Effector CD8-positive, alpha-beta T cell (primary cell): ENCODE data around the gene PLEKHG4B.
"Not testable (repeated sequence)": the region's sequence is repeated elsewhere in the genome, so short reads cannot be mapped to it uniquely, and the experiment has no call there.

Source experiments
- DNase-seq: peaks from one replicate; lab custom pipeline; 2025; lab: John Stamatoyannopoulos, UW

The PLEKHG4B gene

DNA sequence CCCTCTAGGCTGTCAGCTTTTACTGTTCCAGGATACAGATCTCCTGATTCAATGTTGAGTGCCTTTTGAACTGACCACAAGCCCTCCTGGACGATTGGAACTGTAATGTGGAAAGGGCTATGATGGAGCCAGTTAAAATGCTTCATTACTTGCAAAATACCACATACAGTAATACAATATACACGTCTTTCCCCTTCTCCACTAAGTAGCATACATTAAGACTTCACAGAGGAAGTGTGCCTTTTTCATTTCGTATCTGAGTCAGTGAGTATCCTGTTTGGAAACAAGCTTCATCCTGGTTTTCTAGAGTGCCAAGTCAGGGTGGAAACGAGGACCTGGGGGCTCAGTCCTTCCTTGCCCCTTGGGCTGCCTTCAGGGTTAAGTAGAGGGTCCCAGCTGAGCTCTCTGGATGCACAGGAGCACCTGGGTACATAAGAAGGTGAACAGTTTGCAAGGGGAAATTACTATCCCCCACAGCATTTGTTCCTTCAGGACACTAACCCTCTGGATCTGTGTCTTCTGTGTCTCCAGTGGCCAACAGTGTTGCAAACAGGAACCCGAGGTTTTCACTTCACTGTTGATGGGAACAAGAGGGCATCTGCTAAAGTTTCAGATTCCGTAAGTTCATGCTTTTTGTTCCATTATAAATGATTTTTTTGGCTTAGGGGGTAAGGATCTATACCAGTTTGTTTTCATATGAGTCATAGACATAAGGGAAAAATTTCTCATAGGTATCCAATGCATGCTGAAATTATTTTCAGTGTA lies 131.2 kb downstream of the PLEKHG4B start:
- DNase-seq, result not testable (repeated sequence)

DNA sequence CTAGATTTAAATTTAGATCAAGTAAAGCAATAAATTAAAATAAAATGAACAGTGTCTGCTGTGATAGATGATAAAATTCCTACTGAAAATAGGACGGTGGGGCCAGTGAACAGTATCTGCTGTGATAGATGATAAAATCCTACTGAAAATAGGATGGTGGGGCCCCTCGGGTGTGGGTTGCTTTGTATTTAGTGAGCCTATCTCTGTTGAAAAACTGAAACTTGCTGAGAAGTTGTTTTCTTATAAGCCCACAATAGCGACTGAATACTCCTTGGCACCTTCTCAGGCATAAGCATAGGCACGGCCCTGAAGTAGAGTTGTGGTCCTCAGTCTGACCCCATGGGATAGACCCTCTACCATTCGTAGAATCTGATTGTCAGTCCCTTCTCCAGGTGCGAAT lies 131.8 kb downstream of the PLEKHG4B start:
- no peak for DNase-seq

DNA sequence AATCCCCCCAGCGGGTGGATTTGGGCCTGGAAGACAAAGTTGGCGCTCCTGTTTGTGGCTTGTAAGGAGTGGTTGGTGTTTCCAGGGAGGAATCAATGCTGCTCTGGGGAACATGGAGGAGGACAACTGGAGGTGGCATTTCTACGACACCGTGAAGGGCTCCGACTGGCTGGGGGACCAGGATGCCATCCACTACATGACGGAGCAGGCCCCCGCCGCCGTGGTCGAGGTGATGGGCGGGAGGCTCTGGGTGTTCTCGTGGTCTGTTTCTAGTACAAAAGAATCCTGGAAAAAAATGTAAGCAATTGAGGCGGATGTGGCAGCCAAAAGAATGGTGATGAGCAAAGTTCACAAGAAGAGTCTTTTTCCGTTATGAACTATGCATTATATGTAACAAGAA lies 133.4 kb downstream of the PLEKHG4B start:
- no peak for DNase-seq

DNA sequence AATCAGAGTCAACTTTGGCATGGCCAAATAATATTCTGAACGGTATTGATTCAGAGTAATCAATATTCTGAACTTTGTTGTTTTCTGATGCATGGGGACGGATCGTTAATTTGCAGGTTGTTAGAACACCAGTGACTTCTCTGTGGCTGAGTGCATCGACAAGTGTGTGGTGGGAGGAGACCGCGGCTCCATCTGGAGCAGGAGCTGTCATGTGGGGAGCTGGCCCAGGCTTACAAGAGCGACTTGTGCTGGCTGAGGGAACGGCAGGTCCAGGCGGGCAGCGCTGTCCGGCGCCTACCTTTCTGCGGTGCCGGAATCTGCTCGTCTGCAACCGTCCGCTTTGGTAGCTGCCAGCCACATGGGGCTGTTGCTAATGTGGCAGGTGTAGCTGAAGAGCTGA lies 135.4 kb downstream of the PLEKHG4B start:
- DNase-seq, result not testable (repeated sequence)

DNA sequence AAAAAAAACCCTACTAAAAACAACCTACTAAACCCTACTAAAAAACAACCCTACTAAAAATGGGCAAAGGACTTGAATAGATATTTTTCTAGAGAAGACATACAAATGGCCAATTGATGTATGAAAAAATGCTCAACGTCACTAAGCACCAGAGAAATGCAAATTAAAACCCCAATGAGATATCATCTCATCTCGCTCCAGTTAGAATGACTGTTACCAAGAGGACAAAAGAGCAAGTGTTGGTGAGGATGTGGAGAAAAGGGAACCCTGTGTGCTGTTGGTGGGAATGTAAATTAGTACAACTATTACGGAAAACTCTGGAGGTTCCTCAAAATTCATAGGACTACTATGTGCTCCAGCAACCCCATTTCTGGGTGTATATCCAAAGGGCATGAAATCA lies 136.9 kb downstream of the PLEKHG4B start:
- DNase-seq, result no peak

DNA sequence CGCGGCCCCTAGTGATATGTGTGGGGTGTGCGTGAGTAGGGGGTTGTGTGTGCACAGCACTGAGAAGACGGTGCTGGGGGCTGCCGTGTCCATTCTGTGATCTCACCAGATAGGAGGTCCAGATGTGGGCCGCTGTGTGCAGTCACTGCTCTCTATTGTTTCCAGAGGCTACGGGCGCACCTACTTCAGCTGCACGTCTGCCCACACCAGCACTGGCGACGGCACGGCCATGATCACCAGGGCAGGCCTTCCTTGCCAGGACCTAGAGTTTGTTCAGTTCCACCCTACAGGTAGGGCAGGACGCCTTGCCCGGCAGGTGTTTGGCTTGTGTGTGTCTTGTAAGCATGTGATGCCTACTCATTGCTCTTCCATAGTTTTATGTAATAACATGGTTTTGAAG lies 138.7 kb downstream of the PLEKHG4B start:
- no peak for DNase-seq

DNA sequence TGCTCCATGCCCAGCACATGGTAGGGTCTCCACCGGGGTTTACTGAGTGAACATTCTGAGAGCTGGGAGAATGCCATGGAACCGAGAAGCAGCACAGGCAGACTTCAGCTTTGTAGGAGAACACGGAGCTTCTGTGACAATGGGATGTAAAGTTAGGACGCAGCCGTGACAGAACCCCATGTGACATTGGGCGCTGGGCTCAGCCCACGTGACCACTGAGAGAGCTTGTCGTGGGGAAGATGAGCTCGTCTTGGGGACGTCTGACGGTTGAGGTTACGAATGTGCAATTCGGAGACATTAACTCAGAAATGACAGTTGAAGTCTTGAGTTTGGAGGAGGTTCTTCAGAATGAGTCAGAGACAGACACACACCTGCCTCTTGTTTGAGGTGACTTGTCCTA lies 139.7 kb downstream of the PLEKHG4B start:
- DNase-seq, result no peak

DNA sequence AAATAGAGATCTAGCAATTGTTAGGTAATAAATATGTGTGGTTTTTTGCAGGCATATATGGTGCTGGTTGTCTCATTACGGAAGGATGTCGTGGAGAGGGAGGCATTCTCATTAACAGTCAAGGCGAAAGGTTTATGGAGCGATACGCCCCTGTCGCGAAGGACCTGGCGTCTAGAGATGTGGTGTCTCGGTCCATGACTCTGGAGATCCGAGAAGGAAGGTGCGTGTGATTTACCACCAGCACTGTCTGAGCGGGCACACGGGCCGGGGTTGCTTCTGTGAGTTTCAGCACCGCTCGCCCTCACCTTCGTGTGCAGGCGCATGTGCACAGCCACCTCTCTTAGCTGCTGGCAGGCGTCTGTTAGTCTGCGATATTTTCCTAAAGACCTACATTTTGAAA lies 141.5 kb downstream of the PLEKHG4B start:
- not testable (repeated sequence) for DNase-seq

DNA sequence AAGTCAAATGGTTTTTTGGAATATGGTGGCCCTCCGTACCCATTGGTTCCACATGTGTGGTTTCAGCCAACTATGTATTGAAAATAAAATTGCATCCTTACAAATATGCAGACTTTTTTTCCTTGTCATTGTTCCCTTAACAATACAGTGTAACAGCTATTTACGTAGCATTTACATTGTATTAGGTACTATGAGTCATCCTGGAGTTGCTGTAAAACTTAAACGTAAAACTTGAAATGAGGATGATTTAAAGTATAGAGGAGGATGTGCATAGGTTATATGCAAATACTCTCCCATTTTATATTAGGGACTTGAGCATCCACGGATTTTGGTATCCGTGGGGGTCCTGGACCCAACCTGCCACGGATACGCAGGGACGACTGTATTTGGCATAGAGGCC lies 142.5 kb downstream of the PLEKHG4B start:
- no peak for DNase-seq

DNA sequence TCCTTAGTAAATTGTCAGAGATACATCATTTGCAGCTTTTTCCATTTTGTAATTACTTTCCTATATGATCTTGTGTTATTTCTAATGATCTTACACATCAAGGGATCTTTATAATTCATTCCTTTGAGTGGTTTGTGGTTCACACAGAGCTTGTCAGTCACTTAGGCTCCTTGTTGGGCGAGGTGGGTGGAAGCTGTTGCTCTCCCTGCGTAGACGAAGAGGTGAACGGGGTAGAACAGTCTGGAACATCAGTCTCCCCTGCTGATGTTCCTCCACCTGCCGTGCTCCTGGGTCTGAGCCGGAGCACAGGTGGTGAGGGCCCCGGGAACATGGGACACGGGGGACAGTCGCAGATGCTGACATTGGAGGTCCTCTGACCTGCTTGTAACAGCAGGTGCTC lies 143.6 kb downstream of the PLEKHG4B start:
- not testable (repeated sequence) for DNase-seq

DNA sequence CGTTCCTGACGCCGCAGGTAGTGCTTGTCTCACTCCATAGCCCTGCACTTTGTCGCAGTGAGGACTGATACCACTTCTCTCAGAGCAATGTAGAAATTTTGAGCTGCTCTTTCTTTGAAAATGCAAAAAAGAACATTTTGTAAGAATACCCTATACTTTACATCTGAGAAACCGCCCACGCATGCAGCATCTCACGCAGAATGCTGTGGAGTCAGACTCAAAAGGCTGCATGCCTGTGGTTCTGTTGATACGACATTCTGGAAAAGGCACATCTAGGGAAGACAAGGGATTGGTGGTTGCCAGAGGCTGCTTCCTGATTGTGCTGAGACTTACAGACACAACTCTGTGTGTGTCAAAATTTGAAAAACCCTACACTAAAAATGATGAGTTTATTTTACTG lies 146.0 kb downstream of the PLEKHG4B start:
- not testable (repeated sequence) for DNase-seq
